ENCODE results near the gene STS. TPM values are rescaled to one million over a fixed set of nuclear protein-coding genes. Genes with fewer than 3 reads are reported as not detected.

The STS gene
- polyA plus RNA-seq, 3 donors: 3.1 to 7.8 (median 6.3) TPM

GRCh38 chrX:7159149-7159861 is 11.8 kb downstream of the STS start:
- Histone ChIP-seq H3K79me2 (ENCODE audit: insufficient read depth, low read length) (no peaks in the 10 kb centered on the region), H3K4me2 (replicated peaks; ENCODE audit: extremely low read depth, low read length, poor library complexity, severe bottlenecking) (no peak overlapping the region)

GRCh38 chrX:7163146-7163677 is 15.7 kb downstream of the STS start:
- WGBS (ENCODE audit: insufficient coverage): no CpG with 5 or more reads among the region's 1 CpG
- Mint-ChIP-seq H3K27me3 (ENCODE audit: low read depth in 3 of 3) (peaks cover 0 to 9% (median 3%) of the 10 kb centered on the region in 3 donors), H3K9me3 (peaks cover 0 to 5% (median 3%) of the 10 kb centered on the region in 7 donors), H3K4me3 (no peak overlapping the region), H3K36me3 (no peaks in the 10 kb centered on the region), H3K27ac (no peak overlapping the region), H3K4me1 (peaks cover 7% of the 10 kb centered on the region)
- intact Hi-C loops (cut with micrococcal nuclease): no loop called here
- Histone ChIP-seq H4K20me1 (ENCODE audit: insufficient read depth, low read length) (no peaks in the 10 kb centered on the region), H3K9me3 (replicated peaks in 1 of 2; ENCODE audit: control insufficient read depth in 1 of 2, insufficient read depth in 1 of 2, low read length in 2 of 2) (no peaks in the 10 kb centered on the region), H3K9ac (ENCODE audit: insufficient read depth, low read length, poor library complexity, severe bottlenecking) (no peak overlapping the region), H3K79me2 (ENCODE audit: insufficient read depth, low read length) (no peaks in the 10 kb centered on the region), H3K36me3 (replicated peaks in 1 of 2; ENCODE audit: control insufficient read depth in 1 of 2, insufficient read depth in 2 of 2, low read length in 2 of 2) (no peaks in the 10 kb centered on the region), H3K4me3 (replicated peaks in 1 of 3; ENCODE audit: low read depth in 2 of 3, low read length in 3 of 3) (no peak overlapping the region), H3K27me3 (ENCODE audit: control insufficient read depth in 2 of 2, insufficient read depth in 2 of 2, low read length in 2 of 2) (peaks cover 0 to under 1% of the 10 kb centered on the region in 2 donors), H3K4me1 (ENCODE audit: control insufficient read depth in 1 of 2, insufficient read depth in 2 of 2, low read length in 2 of 2) (peaks cover 3 to 4% of the 10 kb centered on the region in 2 donors), H3K4me2 (replicated peaks; ENCODE audit: extremely low read depth, low read length, poor library complexity, severe bottlenecking) (no peak overlapping the region), H3K27ac (ENCODE audit: low read depth in 1 of 2, low read length in 2 of 2) (no peak overlapping the region), H2AFZ (ENCODE audit: insufficient read depth, low read depth, low read length, poor library complexity, severe bottlenecking) (no peak overlapping the region)
- DNase-seq: no peak
- TF ChIP-seq CTCF (IDR thresholded peaks at IDR 0.05): no peak

More at GRCh38 chrX:7159149-7159861, 11.8 kb downstream of the STS start:
- Histone ChIP-seq H4K20me1 (ENCODE audit: insufficient read depth, low read length) (no peaks in the 10 kb centered on the region), H3K9ac (ENCODE audit: insufficient read depth, low read length, poor library complexity, severe bottlenecking) (no peak overlapping the region), H2AFZ (ENCODE audit: insufficient read depth, low read depth, low read length, poor library complexity, severe bottlenecking) (no peak overlapping the region), H3K27me3 (ENCODE audit: control insufficient read depth in 2 of 2, insufficient read depth in 2 of 2, low read length in 2 of 2) (peaks cover 0 to 3% of the 10 kb centered on the region in 2 donors), H3K9me3 (replicated peaks in 1 of 2; ENCODE audit: control insufficient read depth in 1 of 2, insufficient read depth in 1 of 2, low read length in 2 of 2) (no peaks in the 10 kb centered on the region), H3K36me3 (replicated peaks in 1 of 2; ENCODE audit: control insufficient read depth in 1 of 2, insufficient read depth in 2 of 2, low read length in 2 of 2) (no peaks in the 10 kb centered on the region), H3K4me3 (replicated peaks in 1 of 3; ENCODE audit: low read depth in 2 of 3, low read length in 3 of 3) (no peak overlapping the region), H3K4me1 (ENCODE audit: control insufficient read depth in 1 of 2, insufficient read depth in 2 of 2, low read length in 2 of 2) (peaks cover 3 to 4% of the 10 kb centered on the region in 2 donors), H3K27ac (ENCODE audit: low read depth in 1 of 2, low read length in 2 of 2) (no peak overlapping the region)
- Mint-ChIP-seq H3K36me3 (peaks cover 2 to 3% of the 10 kb centered on the region in 2 donors), H3K4me3 (no peak overlapping the region), H3K9me3 (peaks cover 0 to 1% (median 0%) of the 10 kb centered on the region in 7 donors), H3K27me3 (ENCODE audit: low read depth in 3 of 3) (peaks cover 0 to 10% (median 3%) of the 10 kb centered on the region in 3 donors), H3K4me1 (peaks cover 7% of the 10 kb centered on the region), H3K27ac (peak overlapping the region in 2 of 7 donors; percentile 1 to 47)
- TF ChIP-seq CTCF (IDR thresholded peaks at IDR 0.05): no peak
- WGBS (ENCODE audit: insufficient coverage): no CpG with 5 or more reads among the region's 7 CpGs
- DNase-seq: no peak
- intact Hi-C loops (cut with micrococcal nuclease): no loop called here

Data from CD14-positive monocyte (primary cell).